OCI-LY3 (cell line): ENCODE results near the gene TCTN1.
"Not testable (repeated sequence)": the region's sequence is repeated elsewhere in the genome, so short reads cannot be mapped to it uniquely, and the experiment has no call there.

Experiments used
- CTCF ChIP-seq: fragments of 200-600, 300-600 bp; sonication (generic); IDR thresholded peaks from 2 replicates; pipeline ENCODE4 v1.5.1; 2014; ENCODE audit warnings: antibody characterized with exemption, low read length, low read depth
- EZH2phosphoT487 ChIP-seq: fragments of 200-600 bp; shearing (Covaris generic); IDR thresholded peaks from 2 replicates; pipeline ENCODE4 v1.6.1; 2018; ENCODE audit warnings: antibody characterized with exemption, mixed run types, low read depth

DNA sequence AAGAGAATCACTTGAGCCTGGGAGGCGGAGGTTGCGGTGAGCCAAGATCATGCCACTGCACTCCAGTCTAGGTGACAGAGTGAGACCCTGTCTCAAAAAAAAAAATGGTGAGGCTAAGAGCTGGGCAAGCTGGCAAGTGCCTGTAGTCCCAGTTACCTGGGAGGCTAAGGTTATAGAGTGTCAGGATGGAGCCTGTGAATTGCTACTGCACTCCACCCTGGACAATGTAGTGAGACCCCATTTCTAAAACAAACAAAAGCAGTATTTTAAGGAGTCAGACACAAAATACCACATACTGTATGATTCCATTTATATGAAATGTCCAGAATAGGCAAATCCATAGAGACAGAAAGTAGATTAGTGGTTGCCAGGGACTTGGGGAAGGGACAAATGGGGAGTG is 26.8 kb upstream of the TCTN1 start:
- not testable (repeated sequence) for TF ChIP-seq CTCF, EZH2phosphoT487
